Activated CD4-positive, CD25-positive, alpha-beta regulatory T cell treated with anti-CD3 and anti-CD28 coated beads, Interleukin-2, amount 50 U/mL, for 24 hours (primary cell): Measurements from ENCODE around the gene OSBPL2.

Experiments used
- ATAC-seq, 2 donors: fragments of 150-1000 bp; cut with Tn5 transposase; one replicate each; pipeline ENCODE4 v1.10.0; 2021; ENCODE audit warnings: mild to moderate bottlenecking in 1 of 2, moderate library complexity in 1 of 2

Gene OSBPL2

GRCh38 chr20:62303340-62304226 lies 65.3 kb downstream of the OSBPL2 start:
- ATAC-seq, result no peak

GRCh38 chr20:62304331-62305148 lies 66.2 kb downstream of the OSBPL2 start:
- no peak for ATAC-seq

GRCh38 chr20:62305149-62305764 lies 66.9 kb downstream of the OSBPL2 start:
- no peak for ATAC-seq

- no peak for ATAC-seq
Observed at GRCh38 chr20:62305765-62306413, 67.6 kb downstream of the OSBPL2 start.

GRCh38 chr20:62306414-62307187 lies 68.3 kb downstream of the OSBPL2 start:
- no peak for ATAC-seq

GRCh38 chr20:62307226-62308101 lies 69.1 kb downstream of the OSBPL2 start:
- no peak for ATAC-seq

- no peak for ATAC-seq
Observed at GRCh38 chr20:62308102-62308822, 69.9 kb downstream of the OSBPL2 start.

- no peak for ATAC-seq
Observed at GRCh38 chr20:62309198-62309944, 71.0 kb downstream of the OSBPL2 start.

GRCh38 chr20:62309947-62310756 lies 71.8 kb downstream of the OSBPL2 start:
- no peak for ATAC-seq

GRCh38 chr20:62310757-62311121 lies 72.4 kb downstream of the OSBPL2 start:
- no peak for ATAC-seq

- no peak for ATAC-seq
Observed at GRCh38 chr20:62311150-62311549, 72.8 kb downstream of the OSBPL2 start.

GRCh38 chr20:62311832-62312661 lies 73.7 kb downstream of the OSBPL2 start:
- ATAC-seq, result no peak

- ATAC-seq, result no peak
Observed at GRCh38 chr20:62312662-62312977, 74.3 kb downstream of the OSBPL2 start.

- no peak for ATAC-seq
Observed at GRCh38 chr20:62313021-62313420, 74.7 kb downstream of the OSBPL2 start.

GRCh38 chr20:62313460-62314338 lies 75.4 kb downstream of the OSBPL2 start:
- no peak for ATAC-seq

- no peak for ATAC-seq
Observed at GRCh38 chr20:62314339-62314638, 76.0 kb downstream of the OSBPL2 start.

- ATAC-seq, result no peak
Observed at GRCh38 chr20:62314711-62315302, 76.5 kb downstream of the OSBPL2 start.
